Activated naive CD8-positive, alpha-beta T cell treated with anti-CD3 and anti-CD28 coated beads, Interleukin-2, amount 10 ng/mL, durations not matched to agents 7 days and 5 days (primary cell): ENCODE data around the gene TCF3. TPM values are rescaled to one million over a fixed set of nuclear protein-coding genes. Genes with fewer than 3 reads are reported as not detected.

Experiments used
- ATAC-seq: fragments of 150-1000 bp; cut with Tn5 transposase; one replicate; pipeline ENCODE4 v1.10.0; 2021; ENCODE audit warnings: low read depth, moderate library complexity
- POLR2A ChIA-PET: fragments of 350-600 bp; sonication (Branson Sonifier 250); formaldehyde crosslinking; loops from one replicate; lab custom pipeline; 2021; ENCODE audit warnings: antibody characterized with exemption; lab: Charles Lee
- DNase-seq: peaks from one replicate; pipeline ENCODE4 v3.0.0; 2021
- H3K27ac Mint-ChIP-seq: one replicate; pipeline ENCODE4 v1.8.0; 2022; ENCODE audit warnings: mild to moderate bottlenecking, mixed read lengths
- H3K27me3 Mint-ChIP-seq: one replicate; pipeline ENCODE4 v1.8.0; 2022; ENCODE audit warnings: mild to moderate bottlenecking, moderate library complexity, mixed read lengths
- H3K36me3 Mint-ChIP-seq: one replicate; pipeline ENCODE4 v1.8.0; 2021; ENCODE audit warnings: mild to moderate bottlenecking, mixed read lengths
- H3K4me1 Mint-ChIP-seq: one replicate; pipeline ENCODE4 v1.8.0; 2021; ENCODE audit warnings: mixed read lengths
- H3K4me3 Mint-ChIP-seq: one replicate; pipeline ENCODE4 v1.8.0; 2022; ENCODE audit warnings: mild to moderate bottlenecking, moderate library complexity, mixed read lengths
- H3K9me3 Mint-ChIP-seq: one replicate; pipeline ENCODE4 v1.8.0; 2021; ENCODE audit warnings: mixed read lengths
- total RNA-seq, 2 experiments: library from RNA; stranded (reverse); gene quantifications; one replicate each; pipeline ENCODE4 v1.2.3, GENCODE V29; 2021

TCF3 gene
- total RNA-seq, 2 experiments from 2014 or later: 102 to 109 TPM

GRCh38 chr19:1613146-1613545, 39.3 kb downstream of the TCF3 start:
- no peak for ATAC-seq
- H3K27ac Mint-ChIP-seq: peak overlapping the region; percentile 16
- peaks cover 23% of the 10 kb centered on the region for H3K36me3 Mint-ChIP-seq

GRCh38 chr19:1612114-1613086, 40.0 kb downstream of the TCF3 start:
- no peak overlapping the region for H3K27ac Mint-ChIP-seq

More at GRCh38 chr19:1613146-1613545, 39.3 kb downstream of the TCF3 start:
- Mint-ChIP-seq H3K4me1 (peaks cover 30% of the 10 kb centered on the region), H3K27me3 (no peaks in the 10 kb centered on the region), H3K4me3 (no peak overlapping the region), H3K9me3 (no peaks in the 10 kb centered on the region)
- DNase-seq: no peak
- POLR2A ChIA-PET: no interaction called here

GRCh38 chr19:1611353-1611752, 41.1 kb downstream of the TCF3 start:
- Mint-ChIP-seq H3K36me3 (peaks cover 16% of the 10 kb centered on the region), H3K4me3 (no peak overlapping the region), H3K27me3 (no peaks in the 10 kb centered on the region), H3K9me3 (no peaks in the 10 kb centered on the region), H3K4me1 (peaks cover 28% of the 10 kb centered on the region), H3K27ac (peak overlapping the region; percentile 56)
- DNase-seq (no peak), ATAC-seq (no peak)
- POLR2A ChIA-PET: no interaction called here

More at GRCh38 chr19:1612114-1613086, 40.0 kb downstream of the TCF3 start:
- Mint-ChIP-seq H3K36me3 (peaks cover 21% of the 10 kb centered on the region), H3K4me3 (no peak overlapping the region), H3K9me3 (no peaks in the 10 kb centered on the region), H3K27me3 (no peaks in the 10 kb centered on the region), H3K4me1 (peaks cover 28% of the 10 kb centered on the region)
- DNase-seq (no peak), ATAC-seq (no peak)
- POLR2A ChIA-PET: no interaction called here

GRCh38 chr19:1610579-1610978, 41.8 kb downstream of the TCF3 start:
- no peak for DNase-seq
- ATAC-seq: no peak
- Mint-ChIP-seq H3K9me3 (no peaks in the 10 kb centered on the region), H3K36me3 (peaks cover 11% of the 10 kb centered on the region), H3K4me1 (peaks cover 31% of the 10 kb centered on the region), H3K27me3 (no peaks in the 10 kb centered on the region), H3K4me3 (no peak overlapping the region), H3K27ac (no peak overlapping the region)
- POLR2A ChIA-PET: no interaction called here

- H3K4me3 Mint-ChIP-seq: peak overlapping the region; percentile 51
Measured at GRCh38 chr19:1609680-1610474, 42.5 kb downstream of the TCF3 start.

GRCh38 chr19:1609103-1609396, 43.4 kb downstream of the TCF3 start:
- Mint-ChIP-seq H3K36me3 (peaks cover 4% of the 10 kb centered on the region), H3K4me3 (peak overlapping the region; percentile 37), H3K9me3 (no peaks in the 10 kb centered on the region), H3K27me3 (no peaks in the 10 kb centered on the region), H3K4me1 (peaks cover 33% of the 10 kb centered on the region), H3K27ac (no peak overlapping the region)
- DNase-seq: no peak
- POLR2A ChIA-PET: interaction anchor here (2.9 to 6.6 kb wide), 2 partner anchors 15 to 43 kb away, joined by 12 to 56 read pairs; partner anchors contain the start of genes MBD3 and TCF3
- ATAC-seq: no peak

More at GRCh38 chr19:1609680-1610474, 42.5 kb downstream of the TCF3 start:
- ATAC-seq (no peak), DNase-seq (no peak)
- Mint-ChIP-seq H3K36me3 (peaks cover 9% of the 10 kb centered on the region), H3K27ac (peak overlapping the region; percentile 67), H3K27me3 (no peaks in the 10 kb centered on the region), H3K4me1 (peaks cover 31% of the 10 kb centered on the region), H3K9me3 (no peaks in the 10 kb centered on the region)
- POLR2A ChIA-PET: interaction anchor here (2.9 to 6.6 kb wide), 2 partner anchors 16 to 42 kb away, joined by 12 to 56 read pairs; partner anchors contain the start of genes MBD3 and TCF3

GRCh38 chr19:1608359-1609102, 43.9 kb downstream of the TCF3 start:
- Mint-ChIP-seq H3K4me3 (peak overlapping the region; percentile 47), H3K4me1 (peaks cover 33% of the 10 kb centered on the region), H3K36me3 (peaks cover 4% of the 10 kb centered on the region), H3K27ac (peak overlapping the region; percentile 82), H3K27me3 (no peaks in the 10 kb centered on the region), H3K9me3 (no peaks in the 10 kb centered on the region)
- ATAC-seq (no peak), DNase-seq (peak; percentile 51)
- POLR2A ChIA-PET: interaction anchor here (0.7 to 6.6 kb wide), 3 partner anchors 15 to 340 kb away, joined by 4 to 56 read pairs (median 12); partner anchors contain the start of genes MBD3 and TCF3

- peaks cover 6% of the 10 kb centered on the region for H3K36me3 Mint-ChIP-seq
- peak overlapping the region; percentile 91 for H3K4me3 Mint-ChIP-seq
- no peak for DNase-seq
- peak overlapping the region; percentile 99 for H3K27ac Mint-ChIP-seq
- no peaks in the 10 kb centered on the region for H3K27me3 Mint-ChIP-seq
- peak; percentile 0 for ATAC-seq
- peaks cover 38% of the 10 kb centered on the region for H3K4me1 Mint-ChIP-seq
- no peaks in the 10 kb centered on the region for H3K9me3 Mint-ChIP-seq
- POLR2A ChIA-PET: interaction anchor here (0.5 to 6.6 kb wide), 8 partner anchors 13 to 337 kb away, joined by 3 to 56 read pairs (median 6); partner anchors contain the start of genes CIRBP and MBD3
Measured at GRCh38 chr19:1606138-1606651, 46.2 kb downstream of the TCF3 start.

GRCh38 chr19:1605236-1606137, 46.9 kb downstream of the TCF3 start, which contains the start of gene UQCR11:
Gene UQCR11 (minus strand): TSS chr19:1605462. CDS start chr19:1605409, 53 bp downstream.
- no peaks in the 10 kb centered on the region for H3K27me3 Mint-ChIP-seq
- POLR2A ChIA-PET: interaction anchor here (0.5 to 6.6 kb wide), 8 partner anchors 12 to 336 kb away, joined by 3 to 56 read pairs (median 6); partner anchors contain the start of genes CIRBP and MBD3
- H3K9me3 Mint-ChIP-seq: no peaks in the 10 kb centered on the region
- H3K4me1 Mint-ChIP-seq: peaks cover 36% of the 10 kb centered on the region
- ATAC-seq: peak; percentile 83
- peak within 1 kb of the TSS; percentile 91 for H3K4me3 Mint-ChIP-seq
- peak; percentile 92 for DNase-seq
- peaks cover 5% of the 10 kb centered on the region for H3K36me3 Mint-ChIP-seq
- H3K27ac Mint-ChIP-seq: peak within 1 kb of the TSS; percentile 99

GRCh38 chr19:1602091-1602707, 50.2 kb downstream of the TCF3 start:
- H3K4me1 Mint-ChIP-seq: peaks cover 17% of the 10 kb centered on the region
- H3K27me3 Mint-ChIP-seq: no peaks in the 10 kb centered on the region
- no peak overlapping the region for H3K27ac Mint-ChIP-seq
- H3K4me3 Mint-ChIP-seq: no peak overlapping the region
- POLR2A ChIA-PET: interaction anchor here (1.4 to 1.5 kb wide), 2 partner anchors 9 to 14 kb away, joined by 3 to 8 read pairs; partner anchors contain the start of gene MBD3
- ATAC-seq (no peak), DNase-seq (no peak)
- H3K9me3 Mint-ChIP-seq: no peaks in the 10 kb centered on the region
- peaks cover 8% of the 10 kb centered on the region for H3K36me3 Mint-ChIP-seq

GRCh38 chr19:1601613-1602064, 50.8 kb downstream of the TCF3 start:
- H3K4me3 Mint-ChIP-seq: no peak overlapping the region

More at GRCh38 chr19:1601613-1602064, 50.8 kb downstream of the TCF3 start:
- peaks cover 15% of the 10 kb centered on the region for H3K4me1 Mint-ChIP-seq
- no peaks in the 10 kb centered on the region for H3K9me3 Mint-ChIP-seq
- H3K27me3 Mint-ChIP-seq: no peaks in the 10 kb centered on the region
- POLR2A ChIA-PET: interaction anchor here (1.4 to 1.5 kb wide), 2 partner anchors 9 to 14 kb away, joined by 3 to 8 read pairs; partner anchors contain the start of gene MBD3
- DNase-seq: no peak
- no peak overlapping the region for H3K27ac Mint-ChIP-seq
- no peak for ATAC-seq
- peaks cover 8% of the 10 kb centered on the region for H3K36me3 Mint-ChIP-seq
